GM23338 (cell line): ENCODE measurements around the gene ATP10B. TPM values are rescaled to one million over a fixed set of nuclear protein-coding genes. Genes with fewer than 3 reads are reported as not detected.

Experiments
- ATAC-seq: fragments of 200-7000 bp; cut with Tn5 transposase; 3 replicates; pipeline ENCODE4 v1.9.1; 2020
- DNase-seq: peaks from one replicate; pipeline ENCODE4 v3.0.0-alpha.2; 2015; ENCODE audit warnings: low spot score
- H2AFZ ChIP-seq: fragments of 200-600 bp; sonication (generic); 2 replicates; pipeline ENCODE4 v1.8.0; 2016; ENCODE audit warnings: antibody characterized with exemption, mild to moderate bottlenecking, moderate library complexity
- H3F3A ChIP-seq: fragments of 200-600 bp; sonication (generic); replicated peaks from 2 replicates; pipeline ENCODE4 v1.8.0; 2017; ENCODE audit warnings: antibody characterized with exemption, mixed run types, low read depth
- H3K27ac ChIP-seq: fragments of 200-600 bp; sonication (generic); 2 replicates; pipeline ENCODE4 v1.6.1; 2016; ENCODE audit warnings: low read depth
- H3K27me3 ChIP-seq: fragments of 200-600 bp; sonication (generic); 2 replicates; pipeline ENCODE4 v1.8.0; 2016; ENCODE audit warnings: mild to moderate bottlenecking, mixed run types, moderate library complexity; ENCODE audit not compliant: insufficient read depth
- H3K36me3 ChIP-seq: fragments of 200-600 bp; sonication (generic); 2 replicates; pipeline ENCODE4 v1.8.0; 2016; ENCODE audit warnings: mild to moderate bottlenecking; ENCODE audit not compliant: insufficient read depth
- H3K4me1 ChIP-seq: fragments of 200-600 bp; sonication (generic); 2 replicates; pipeline ENCODE4 v1.8.0; 2016; ENCODE audit warnings: mild to moderate bottlenecking, moderate library complexity; ENCODE audit not compliant: insufficient read depth
- H3K4me2 ChIP-seq: fragments of 200-600 bp; sonication (generic); 2 replicates; pipeline ENCODE4 v1.7.1; 2017; ENCODE audit warnings: mixed run types
- H3K4me3 ChIP-seq: fragments of 200-600 bp; sonication (generic); 2 replicates; pipeline ENCODE4 v1.6.1; 2016; ENCODE audit warnings: mixed run types
- H3K79me2 ChIP-seq: fragments of 200-600 bp; sonication (generic); replicated peaks from 2 replicates; pipeline ENCODE4 v1.8.0; 2017; ENCODE audit warnings: mild to moderate bottlenecking; ENCODE audit not compliant: insufficient read depth
- H3K9me2 ChIP-seq: fragments of 200-600 bp; sonication (generic); 2 replicates; pipeline ENCODE4 v1.8.0; 2017; ENCODE audit not compliant: insufficient read depth
- H4K20me1 ChIP-seq: fragments of 200-600 bp; sonication (generic); replicated peaks from 2 replicates; pipeline ENCODE4 v1.8.0; 2017; ENCODE audit warnings: mild to moderate bottlenecking; ENCODE audit not compliant: insufficient read depth
- H3K27ac Mint-ChIP-seq: 2 replicates; pipeline ENCODE4 v1.8.0; 2020; ENCODE audit warnings: inconsistent platforms, mild to moderate bottlenecking, moderate library complexity, mixed read lengths
- H3K27me3 Mint-ChIP-seq: 3 replicates; pipeline ENCODE4 v1.8.0; 2022; ENCODE audit warnings: low read depth, mild to moderate bottlenecking, moderate library complexity, mixed read lengths, inconsistent platforms; ENCODE audit not compliant: insufficient read depth, poor library complexity
- H3K36me3 Mint-ChIP-seq: 3 replicates; pipeline ENCODE4 v1.8.0; 2021; ENCODE audit warnings: low read depth, mild to moderate bottlenecking, inconsistent platforms, moderate library complexity, mixed read lengths
- H3K4me1 Mint-ChIP-seq: 3 replicates; pipeline ENCODE4 v1.8.0; 2020; ENCODE audit warnings: mild to moderate bottlenecking, inconsistent platforms, mixed read lengths
- H3K4me3 Mint-ChIP-seq: 3 replicates; pipeline ENCODE4 v1.8.0; 2021; ENCODE audit warnings: moderate library complexity, mild to moderate bottlenecking, inconsistent platforms, mixed read lengths
- H3K9me3 Mint-ChIP-seq: 3 replicates; pipeline ENCODE4 v1.8.0; 2020; ENCODE audit warnings: moderate library complexity, mild to moderate bottlenecking, inconsistent platforms, mixed read lengths
- CREB1 ChIP-seq: fragments of 250-450 bp; sonication (Bioruptor Pico); IDR thresholded peaks from 2 replicates; pipeline ENCODE4 v1.5.0; 2020; ENCODE audit warnings: low read depth, mild to moderate bottlenecking, moderate library complexity
- CTCF ChIP-seq, 2 experiments: fragments of 200-600 bp in 1 of 2; sonication (generic) in 1 of 2; conservative IDR thresholded peaks; 2 replicates each; pipeline versions ENCODE4 v1.5.1 to v1.6.1; 2016 to 2017; ENCODE audit warnings: antibody characterized with exemption in 2 of 2, low read depth in 2 of 2, mild to moderate bottlenecking in 2 of 2, moderate library complexity in 1 of 2
- EZH2 ChIP-seq: fragments of 200-600 bp; sonication (generic); IDR thresholded peaks from one replicate; pipeline ENCODE4 v1.8.0; 2017; ENCODE audit warnings: antibody characterized with exemption, mild to moderate bottlenecking, low read depth; ENCODE audit not compliant: unreplicated experiment
- EZH2phosphoT487 ChIP-seq: fragments of 200-600 bp; sonication (generic); IDR thresholded peaks from one replicate; pipeline ENCODE4 v1.8.1; 2018; ENCODE audit warnings: antibody characterized with exemption; ENCODE audit not compliant: unreplicated experiment
- JUNB ChIP-seq: IDR thresholded peaks from one replicate; pipeline ENCODE4 v1.6.1; 2016; ENCODE audit warnings: antibody characterized with exemption; ENCODE audit not compliant: unreplicated experiment
- NANOG ChIP-seq: IDR thresholded peaks from 2 replicates; pipeline ENCODE4 v1.6.1; 2016; ENCODE audit warnings: antibody characterized with exemption, borderline replicate concordance
- POLR2AphosphoS5 ChIP-seq: IDR thresholded peaks from 2 replicates; pipeline ENCODE4 v1.6.1; 2016; ENCODE audit warnings: antibody characterized with exemption, low read depth
- REST ChIP-seq: IDR thresholded peaks from one replicate; pipeline ENCODE4 v1.6.1; 2018; ENCODE audit warnings: antibody characterized with exemption; ENCODE audit not compliant: unreplicated experiment
- STAT1 ChIP-seq: IDR thresholded peaks from one replicate; pipeline ENCODE4 v1.6.1; 2016; ENCODE audit warnings: antibody characterized with exemption; ENCODE audit not compliant: unreplicated experiment
- ZNF114 ChIP-seq: fragments of 250-450 bp; sonication (Bioruptor Pico); IDR thresholded peaks from 2 replicates; pipeline ENCODE4 v1.5.0; 2020; ENCODE audit warnings: mild to moderate bottlenecking, moderate library complexity
- ZNF331 ChIP-seq: fragments of 250-450 bp; sonication (Bioruptor Pico); IDR thresholded peaks from 2 replicates; pipeline ENCODE4 v1.5.0; 2020; ENCODE audit warnings: low read depth, mild to moderate bottlenecking, moderate library complexity
- ZNF462 ChIP-seq: fragments of 250-450 bp; sonication (Bioruptor Pico); IDR thresholded peaks from 2 replicates; pipeline ENCODE4 v1.5.0; 2020; ENCODE audit warnings: mild to moderate bottlenecking, moderate library complexity
- polyA plus RNA-seq: library from polyadenylated mRNA; unstranded; fragments of >200 nt; fragmentation: Nextera tagmentation; extraction: Ambion mirVana; gene quantifications from 2 replicates; pipeline ENCODE4 v1.2.1, GENCODE V29; 2016
- total RNA-seq: library from RNA; depleted of rRNA; stranded (reverse); fragments of >200 nt; shearing (Covaris generic); gene quantifications from 2 replicates; pipeline ENCODE4 v1.2.3, GENCODE V29; 2014
- TF ChIP-seq, protein P1 (sequence below): IDR thresholded peaks from 2 replicates; pipeline ENCODE4 v1.6.1; 2016; ENCODE audit warnings: antibody characterized with exemption

The ATP10B gene
- total and polyA plus RNA-seq, 2 experiments from 2014 or later: 0.11 to 0.14 TPM

DNA sequence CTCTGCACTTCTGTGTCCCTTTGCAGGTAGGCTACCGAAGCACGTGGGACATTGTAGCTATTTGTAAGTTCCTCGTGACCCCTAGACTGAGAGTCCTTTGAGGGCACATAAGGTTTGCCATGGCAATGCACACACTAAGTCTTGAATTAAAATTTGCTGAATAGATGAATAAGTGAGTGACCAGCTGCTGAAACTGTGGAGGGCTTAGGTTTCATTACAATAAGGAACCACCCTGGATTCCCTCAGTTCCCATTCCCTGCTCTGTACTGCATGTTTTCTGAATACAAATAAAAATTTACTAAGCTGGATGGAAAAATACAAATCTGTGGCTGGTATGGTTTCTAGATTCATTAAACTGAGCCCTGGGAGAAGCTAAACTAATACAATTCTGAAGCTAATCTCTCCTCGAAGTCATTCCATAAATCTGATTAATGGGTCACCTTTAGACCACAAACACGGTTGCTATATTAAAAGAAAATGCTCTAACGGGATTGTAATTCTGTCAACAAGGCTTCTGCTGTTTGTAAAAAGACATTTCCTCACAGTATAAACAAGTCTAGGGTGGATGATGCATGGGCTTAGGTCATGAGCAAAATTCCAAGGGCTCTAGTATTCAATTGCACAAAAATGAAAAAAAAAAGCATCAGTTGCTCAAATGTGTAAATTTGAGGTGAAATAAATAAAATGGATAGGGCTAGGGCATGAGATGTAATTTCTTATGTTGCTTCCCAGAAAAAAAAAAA lies 172.3 kb downstream of the ATP10B start:
- Mint-ChIP-seq H3K4me3 (no peak overlapping the region), H3K36me3 (no peaks in the 10 kb centered on the region), H3K9me3 (no peaks in the 10 kb centered on the region), H3K27me3 (peaks cover 1% of the 10 kb centered on the region), H3K4me1 (peaks cover 2% of the 10 kb centered on the region; the same call in 1 of the 3 replicates), H3K27ac (peak overlapping the region; percentile 47; the same call in 1 of the 2 replicates)
- H3K27me3 ChIP-seq: no peaks in the 10 kb centered on the region
- no peak for DNase-seq
- H3K4me1 ChIP-seq: no peaks in the 10 kb centered on the region
- no peaks in the 10 kb centered on the region for H3K79me2 ChIP-seq
- H3K4me2 ChIP-seq: no peak overlapping the region
- H3K27ac ChIP-seq: no peak overlapping the region
- H3K4me3 ChIP-seq: no peak overlapping the region
- H3F3A ChIP-seq: no peaks in the 10 kb centered on the region
- no peak for ATAC-seq
- 0 out of 2 replicates have a peak, but pooled peaks cover 4% of the 10 kb centered on the region for H3K9me2 ChIP-seq
- TF ChIP-seq POLR2AphosphoS5 (no peak), STAT1 (no peak), EZH2 (no peak), REST (no peak), CREB1 (CRISPR knock-in tag) (no peak), ZNF462 (CRISPR knock-in tag) (no peak), CTCF (conservative IDR thresholded peaks at IDR 0.05; ENCODE audit: low read depth in 2 of 2) (no peak), JUNB (no peak), NANOG (no peak), ZNF331 (CRISPR knock-in tag) (no peak), ZNF114 (no peak), EZH2phosphoT487 (no peak)
- TF ChIP-seq, protein P1, sequence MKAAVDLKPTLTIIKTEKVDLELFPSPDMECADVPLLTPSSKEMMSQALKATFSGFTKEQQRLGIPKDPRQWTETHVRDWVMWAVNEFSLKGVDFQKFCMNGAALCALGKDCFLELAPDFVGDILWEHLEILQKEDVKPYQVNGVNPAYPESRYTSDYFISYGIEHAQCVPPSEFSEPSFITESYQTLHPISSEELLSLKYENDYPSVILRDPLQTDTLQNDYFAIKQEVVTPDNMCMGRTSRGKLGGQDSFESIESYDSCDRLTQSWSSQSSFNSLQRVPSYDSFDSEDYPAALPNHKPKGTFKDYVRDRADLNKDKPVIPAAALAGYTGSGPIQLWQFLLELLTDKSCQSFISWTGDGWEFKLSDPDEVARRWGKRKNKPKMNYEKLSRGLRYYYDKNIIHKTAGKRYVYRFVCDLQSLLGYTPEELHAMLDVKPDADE: no peak
- no peaks in the 10 kb centered on the region for H4K20me1 ChIP-seq
- H3K36me3 ChIP-seq: no peaks in the 10 kb centered on the region
- no peak overlapping the region for H2AFZ ChIP-seq
